D721Med (cell line): ENCODE results near the gene ARMC6.
"Not testable (repeated sequence)": the region's sequence is repeated elsewhere in the genome, so short reads cannot be mapped to it uniquely, and the experiment has no call there.

ENCODE experiments used
- DNase-seq: peaks from one replicate; pipeline ENCODE4 v3.0.0; 2011; ENCODE audit warnings: low spot score; ENCODE audit not compliant: insufficient read length
- FAIRE-seq: peaks from 2 replicates; lab custom pipeline; 2011; peaks lifted over from hg19 to GRCh38; lab: Jason Lieb, UNC
- CTCF ChIP-seq: IDR thresholded peaks from 2 replicates; pipeline ENCODE4 v1.5.1; 2012; ENCODE audit warnings: mild to moderate bottlenecking, control low read depth; ENCODE audit not compliant: insufficient read depth; ENCODE audit errors: missing control alignments

The ARMC6 gene

GRCh38 chr19:19098703-19099632 is 65.6 kb downstream of the ARMC6 start:
- FAIRE-seq = no peak
- no peak for DNase-seq
- TF ChIP-seq CTCF = no peak

DNA sequence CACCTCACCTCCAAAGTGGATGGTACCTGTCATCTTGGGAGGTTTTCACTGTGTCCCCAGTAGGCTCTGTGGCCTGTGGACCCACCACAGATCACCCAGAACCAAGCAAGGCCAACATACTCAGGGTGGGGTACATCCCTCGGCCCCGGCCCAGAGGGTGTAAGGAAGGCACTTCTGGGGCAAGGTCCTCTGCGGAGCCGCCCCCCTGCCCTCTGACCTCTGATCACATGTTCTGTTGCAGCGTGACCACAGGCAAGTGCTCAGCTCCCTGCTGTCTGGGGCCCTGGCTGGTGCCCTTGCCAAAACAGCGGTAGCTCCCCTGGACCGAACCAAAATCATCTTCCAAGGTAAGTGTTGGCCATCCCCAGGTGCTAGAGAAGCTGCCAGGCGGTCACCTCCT is 68.1 kb downstream of the ARMC6 start:
- TF ChIP-seq CTCF = no peak
- no peak for FAIRE-seq
- DNase-seq = no peak

GRCh38 chr19:19102566-19102965 is 69.2 kb downstream of the ARMC6 start:
- FAIRE-seq = not testable (repeated sequence)

DNA sequence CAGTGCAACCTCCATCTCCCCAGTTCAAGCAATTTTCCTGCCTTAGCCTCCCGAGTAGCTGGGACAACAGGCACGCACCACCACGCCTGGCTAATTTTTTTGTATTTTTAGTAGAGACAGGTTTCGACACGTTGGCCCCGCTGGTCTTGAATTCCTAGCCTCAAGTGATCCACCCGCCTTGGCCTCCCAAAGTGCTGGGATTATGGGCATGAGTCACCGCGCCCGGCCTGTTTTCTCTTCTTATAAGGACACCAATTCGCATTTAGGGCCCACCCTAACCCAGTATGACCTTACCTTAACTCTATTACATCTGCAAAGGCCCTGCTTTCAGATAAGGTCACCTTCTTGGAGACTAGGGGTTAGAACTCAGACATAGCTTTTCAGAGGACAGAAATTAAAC is 69.8 kb downstream of the ARMC6 start:
- DNase-seq = no peak

More at GRCh38 chr19:19102566-19102965, 69.2 kb downstream of the ARMC6 start:
- not testable (repeated sequence) for DNase-seq

DNA sequence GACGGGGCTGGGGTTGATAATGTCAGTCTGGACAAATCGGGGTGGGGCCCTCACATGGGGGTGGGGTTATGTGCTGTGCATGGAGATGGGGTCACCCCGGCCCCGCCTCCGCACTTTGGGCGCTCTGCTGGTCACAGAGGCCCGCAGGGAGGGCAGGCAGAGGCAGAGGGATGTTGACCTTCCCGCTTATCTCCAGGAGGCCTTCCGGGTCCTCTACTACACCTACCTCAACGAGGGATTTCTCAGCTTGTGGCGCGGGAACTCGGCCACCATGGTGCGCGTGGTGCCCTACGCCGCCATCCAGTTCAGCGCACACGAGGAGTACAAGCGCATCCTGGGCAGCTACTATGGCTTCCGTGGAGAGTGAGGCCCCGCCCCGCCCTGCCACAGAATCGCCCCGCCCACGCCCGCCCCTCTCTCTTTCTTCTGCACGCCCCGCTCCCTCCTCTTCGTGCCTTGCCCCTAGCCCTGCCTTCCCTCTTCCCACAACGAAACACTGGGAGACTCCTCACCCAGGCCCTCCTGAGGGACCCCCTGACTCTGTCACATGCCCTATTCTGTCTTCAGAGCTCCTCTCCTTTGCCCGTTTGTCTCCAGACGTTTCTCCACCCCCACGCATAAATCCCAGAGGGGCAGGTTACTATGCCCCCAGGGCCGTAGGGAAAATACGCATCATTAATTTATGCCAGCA is 72.1 kb downstream of the ARMC6 start:
- TF ChIP-seq CTCF = no peak
- DNase-seq = no peak
- FAIRE-seq = no peak

More for the DNA sequence above, 69.8 kb downstream of the ARMC6 start:
- TF ChIP-seq CTCF = no peak
- no peak for FAIRE-seq

DNA sequence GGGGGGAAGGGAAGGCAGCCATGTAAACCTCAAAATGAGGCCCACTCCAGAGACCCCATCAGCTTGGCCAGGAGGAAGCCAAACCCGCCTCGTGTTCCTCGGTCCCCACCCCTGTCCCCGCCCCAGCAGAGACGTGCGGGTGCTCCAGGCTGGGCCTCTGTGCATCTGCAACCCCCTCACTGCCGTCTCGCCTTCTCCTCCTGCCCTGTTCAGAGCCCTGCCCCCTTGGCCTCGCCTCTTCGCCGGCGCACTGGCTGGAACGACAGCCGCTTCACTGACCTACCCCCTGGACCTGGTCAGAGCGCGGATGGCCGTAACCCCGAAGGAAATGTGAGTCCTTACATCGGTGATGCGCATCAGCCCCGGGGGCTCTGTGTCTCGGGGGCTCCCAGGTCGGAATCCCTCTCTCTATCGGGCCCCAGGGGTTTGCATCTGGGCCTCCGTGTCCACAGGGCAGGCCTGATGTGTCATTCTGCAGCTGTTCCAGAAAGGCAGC is 72.7 kb downstream of the ARMC6 start:
- TF ChIP-seq CTCF = no peak
- FAIRE-seq (no peak), DNase-seq (no peak)

DNA sequence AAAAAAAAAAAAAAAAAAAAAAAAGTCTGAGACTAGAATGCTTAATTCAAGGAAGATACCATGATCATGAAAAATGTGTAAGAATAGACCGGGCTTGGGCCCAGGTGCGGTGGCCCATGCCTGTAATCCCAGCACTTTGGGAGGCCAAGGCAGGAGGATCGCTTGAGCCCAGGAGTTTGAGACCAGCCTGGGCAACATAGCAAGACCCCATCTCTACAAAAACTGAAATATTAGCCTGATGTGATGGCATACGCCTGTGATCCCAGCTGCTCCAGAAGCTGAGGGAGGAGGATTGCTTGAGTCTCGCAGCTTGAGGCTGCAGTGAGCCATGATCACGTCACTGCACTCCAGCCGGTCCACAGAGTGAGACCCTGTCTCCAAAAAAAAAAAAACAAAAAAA is 73.5 kb downstream of the ARMC6 start:
- not testable (repeated sequence) for FAIRE-seq, DNase-seq

GRCh38 chr19:19107654-19108053 is 74.3 kb downstream of the ARMC6 start:
- DNase-seq (no peak), FAIRE-seq (no peak)
- TF ChIP-seq CTCF = no peak
